ENCODE measurements around the gene FRRS1.
A peak's percentile ranks its signal among the peaks of the same experiment; 100 is the strongest.

FRRS1 gene

DNA sequence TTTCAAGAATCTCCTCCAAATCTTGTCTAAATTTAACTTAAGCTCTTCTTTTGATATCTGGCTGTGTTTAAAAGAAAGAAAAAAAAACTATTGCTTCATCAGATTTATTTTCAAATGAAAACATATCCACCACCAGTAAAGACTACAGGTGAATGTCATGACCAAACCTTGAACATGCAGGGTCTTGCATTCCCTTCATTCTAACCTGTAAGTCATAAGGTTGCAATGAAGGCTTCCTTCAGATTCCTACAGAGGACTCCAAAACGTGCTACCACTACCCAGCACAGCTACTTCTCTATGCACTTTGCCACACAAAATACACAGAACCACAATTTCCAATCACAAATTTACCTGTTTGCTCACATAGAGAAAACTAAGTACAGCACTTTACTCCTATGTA is 26.3 kb downstream of the FRRS1 start:
- no peaks in the 10 kb centered on the region for H3K27me3 ChIP-seq (replicated peaks; ENCODE audit: insufficient read depth, low read length)
- TF ChIP-seq EZH2 (optimal IDR thresholded peaks at IDR 0.05; ENCODE audit: low read depth, low read length) (no peak), EZH2phosphoT487 (IDR thresholded peaks at IDR 0.05; ENCODE audit: low read length) (no peak)
- TF ChIP-seq, protein P1, sequence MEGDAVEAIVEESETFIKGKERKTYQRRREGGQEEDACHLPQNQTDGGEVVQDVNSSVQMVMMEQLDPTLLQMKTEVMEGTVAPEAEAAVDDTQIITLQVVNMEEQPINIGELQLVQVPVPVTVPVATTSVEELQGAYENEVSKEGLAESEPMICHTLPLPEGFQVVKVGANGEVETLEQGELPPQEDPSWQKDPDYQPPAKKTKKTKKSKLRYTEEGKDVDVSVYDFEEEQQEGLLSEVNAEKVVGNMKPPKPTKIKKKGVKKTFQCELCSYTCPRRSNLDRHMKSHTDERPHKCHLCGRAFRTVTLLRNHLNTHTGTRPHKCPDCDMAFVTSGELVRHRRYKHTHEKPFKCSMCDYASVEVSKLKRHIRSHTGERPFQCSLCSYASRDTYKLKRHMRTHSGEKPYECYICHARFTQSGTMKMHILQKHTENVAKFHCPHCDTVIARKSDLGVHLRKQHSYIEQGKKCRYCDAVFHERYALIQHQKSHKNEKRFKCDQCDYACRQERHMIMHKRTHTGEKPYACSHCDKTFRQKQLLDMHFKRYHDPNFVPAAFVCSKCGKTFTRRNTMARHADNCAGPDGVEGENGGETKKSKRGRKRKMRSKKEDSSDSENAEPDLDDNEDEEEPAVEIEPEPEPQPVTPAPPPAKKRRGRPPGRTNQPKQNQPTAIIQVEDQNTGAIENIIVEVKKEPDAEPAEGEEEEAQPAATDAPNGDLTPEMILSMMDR (IDR thresholded peaks at IDR 0.05; ENCODE audit: low read length): no peak
- no peaks in the 10 kb centered on the region for H3K79me2 ChIP-seq (ENCODE audit: low read length)
- H4K20me1 ChIP-seq (ENCODE audit: insufficient read depth, low read length): no peaks in the 10 kb centered on the region
- no peaks in the 10 kb centered on the region for H3K9me2 ChIP-seq (replicated peaks; ENCODE audit: insufficient read depth, low read length)
- no peak for DNase-seq
- H3K36me3 ChIP-seq (replicated peaks; ENCODE audit: insufficient read depth, low read length): no peaks in the 10 kb centered on the region
- H3K4me3 ChIP-seq (ENCODE audit: low read length): no peak overlapping the region
- H3K9me3 ChIP-seq (replicated peaks; ENCODE audit: insufficient read depth, low read length): no peaks in the 10 kb centered on the region
- H3K27ac ChIP-seq (ENCODE audit: low read length): no peak overlapping the region
- no peaks in the 10 kb centered on the region for H3F3A ChIP-seq (ENCODE audit: insufficient read depth, low read length)
- no peak overlapping the region for H2AFZ ChIP-seq (ENCODE audit: low read length)
- H3K9ac ChIP-seq (ENCODE audit: low read length): no peak overlapping the region
- no peaks in the 10 kb centered on the region for H3K4me1 ChIP-seq (ENCODE audit: low read length)
- H3K4me2 ChIP-seq (ENCODE audit: low read depth, low read length): no peak overlapping the region

DNA sequence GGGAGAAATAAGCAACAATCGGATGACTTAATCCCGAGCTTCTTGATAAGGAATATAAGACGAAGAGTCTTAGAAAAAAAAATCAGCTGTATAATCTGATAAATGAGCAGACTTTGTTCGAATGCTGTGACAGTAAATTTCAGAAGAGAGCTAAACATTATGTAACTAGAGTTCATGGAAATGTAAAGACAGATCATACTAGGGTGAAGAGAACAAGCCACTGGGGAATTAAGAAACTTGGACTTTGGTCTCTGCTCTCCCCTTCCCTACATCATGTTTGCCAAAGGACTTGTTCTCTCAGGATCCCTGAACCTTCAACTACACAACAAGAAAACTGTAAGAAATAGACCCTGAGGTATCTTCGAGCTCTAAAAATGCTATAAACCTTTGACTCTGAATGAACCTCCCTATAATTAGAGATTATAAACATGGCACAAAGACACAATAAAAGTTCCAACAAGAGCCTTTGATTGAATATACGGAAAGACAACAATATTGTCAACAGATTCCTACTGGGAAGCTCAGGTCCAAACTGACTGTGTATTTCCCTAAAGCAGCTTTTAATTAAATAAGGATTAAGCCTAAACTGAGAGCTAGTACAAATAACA is 27.5 kb downstream of the FRRS1 start:
- no peaks in the 10 kb centered on the region for H3K9me3 ChIP-seq (replicated peaks; ENCODE audit: insufficient read depth, low read length)
- no peaks in the 10 kb centered on the region for H3K27me3 ChIP-seq (replicated peaks; ENCODE audit: insufficient read depth, low read length)
- H3K79me2 ChIP-seq (ENCODE audit: low read length): no peaks in the 10 kb centered on the region
- H3F3A ChIP-seq (ENCODE audit: insufficient read depth, low read length): no peaks in the 10 kb centered on the region
- no peak overlapping the region for H3K27ac ChIP-seq (ENCODE audit: low read length)
- no peaks in the 10 kb centered on the region for H4K20me1 ChIP-seq (ENCODE audit: insufficient read depth, low read length)
- TF ChIP-seq, protein P1 (IDR thresholded peaks at IDR 0.05; ENCODE audit: low read length): no peak
- TF ChIP-seq EZH2phosphoT487 (IDR thresholded peaks at IDR 0.05; ENCODE audit: low read length) (no peak), EZH2 (optimal IDR thresholded peaks at IDR 0.05; ENCODE audit: low read depth, low read length) (no peak)
- no peak overlapping the region for H3K9ac ChIP-seq (ENCODE audit: low read length)
- no peak for DNase-seq
- H3K4me1 ChIP-seq (ENCODE audit: low read length): no peaks in the 10 kb centered on the region
- H3K4me2 ChIP-seq (ENCODE audit: low read depth, low read length): no peak overlapping the region
- H3K4me3 ChIP-seq (ENCODE audit: low read length): no peak overlapping the region
- no peaks in the 10 kb centered on the region for H3K9me2 ChIP-seq (replicated peaks; ENCODE audit: insufficient read depth, low read length)
- no peak overlapping the region for H2AFZ ChIP-seq (ENCODE audit: low read length)
- H3K36me3 ChIP-seq (replicated peaks; ENCODE audit: insufficient read depth, low read length): no peaks in the 10 kb centered on the region

DNA sequence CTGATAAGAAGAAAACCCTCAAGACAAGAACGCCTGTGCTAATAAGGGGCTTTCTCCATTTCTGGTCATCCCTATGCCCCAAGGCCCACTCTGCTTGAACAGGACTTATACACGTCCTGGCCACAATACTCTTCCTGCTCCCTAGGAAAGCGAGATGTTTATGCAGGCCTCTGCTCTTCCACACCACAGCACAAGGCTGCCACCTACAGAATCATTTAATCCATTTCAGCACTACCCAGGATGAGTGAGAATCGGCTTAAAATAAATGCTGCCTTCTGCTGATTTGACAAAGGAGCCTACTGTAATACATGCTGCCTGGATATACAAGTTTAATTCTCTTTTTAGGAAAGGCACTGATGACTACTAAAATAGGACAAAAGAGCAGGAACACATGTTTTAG is 29.4 kb downstream of the FRRS1 start:
- Histone ChIP-seq H3K27me3 (replicated peaks; ENCODE audit: insufficient read depth, low read length) (no peaks in the 10 kb centered on the region), H3K36me3 (replicated peaks; ENCODE audit: insufficient read depth, low read length) (no peaks in the 10 kb centered on the region), H3K4me3 (ENCODE audit: low read length) (no peak overlapping the region), H3K79me2 (ENCODE audit: low read length) (no peaks in the 10 kb centered on the region), H3K9ac (ENCODE audit: low read length) (no peak overlapping the region), H3K4me1 (ENCODE audit: low read length) (no peaks in the 10 kb centered on the region), H3K9me2 (replicated peaks; ENCODE audit: insufficient read depth, low read length) (no peaks in the 10 kb centered on the region), H3K4me2 (ENCODE audit: low read depth, low read length) (no peak overlapping the region), H4K20me1 (ENCODE audit: insufficient read depth, low read length) (no peaks in the 10 kb centered on the region), H3K9me3 (replicated peaks; ENCODE audit: insufficient read depth, low read length) (no peaks in the 10 kb centered on the region), H3F3A (ENCODE audit: insufficient read depth, low read length) (no peaks in the 10 kb centered on the region), H3K27ac (ENCODE audit: low read length) (no peak overlapping the region), H2AFZ (ENCODE audit: low read length) (no peak overlapping the region)
- peak; percentile 20 for DNase-seq
- TF ChIP-seq EZH2phosphoT487 (IDR thresholded peaks at IDR 0.05; ENCODE audit: low read length): no peak
- TF ChIP-seq, protein P1 (IDR thresholded peaks at IDR 0.05; ENCODE audit: low read length): peak; percentile 13; the same call in 1 of the 2 replicates
- TF ChIP-seq EZH2 (optimal IDR thresholded peaks at IDR 0.05; ENCODE audit: low read depth, low read length): no peak

Measured in MM.1S (cell line).